CD4-positive, alpha-beta T cell (primary cell): ENCODE measurements around the gene AADACL4. TPM values are rescaled to one million over a fixed set of nuclear protein-coding genes. Genes with fewer than 3 reads are reported as not detected.

ENCODE experiments used
- ATAC-seq: fragments of 200-7000 bp; cut with Tn5 transposase; one replicate; pipeline ENCODE4 v1.10.0; 2022; ENCODE audit warnings: mild to moderate bottlenecking; ENCODE audit not compliant: poor library complexity
- CTCF ChIA-PET: fragments of 350-600 bp; sonication (Branson Sonifier 250); formaldehyde crosslinking; loops from one replicate; lab custom pipeline; 2021; ENCODE audit warnings: antibody characterized with exemption, inconsistent platforms; lab: Charles Lee
- POLR2A ChIA-PET: fragments of 350-600 bp; sonication (Branson Sonifier 250); formaldehyde crosslinking; loops from one replicate; lab custom pipeline; 2021; ENCODE audit warnings: antibody characterized with exemption, inconsistent platforms; lab: Charles Lee
- DNase-seq, 14 experiments: peaks; one replicate each; pipeline ENCODE4 v3.0.0-alpha.2; 2013 to 2020; ENCODE audit warnings: mixed read lengths in 2 of 14
- H3K27ac ChIP-seq, 2 donors: one replicate each; pipeline versions ENCODE4 v1.5.1 to v1.7.0; 2013; ENCODE audit warnings: low read length in 2 of 2, low read depth in 1 of 2, mild to moderate bottlenecking in 1 of 2
- H3K27me3 ChIP-seq, 2 experiments: 1 replicate in 1 of 2; 2 replicates in 1 of 2; pipeline versions ENCODE4 v1.6.1 to v1.7.0; 2013; ENCODE audit warnings: low read length in 2 of 2, control low read depth in 1 of 2, mild to moderate bottlenecking in 1 of 2, moderate library complexity in 1 of 2; ENCODE audit not compliant: insufficient read depth in 2 of 2, control insufficient read depth in 1 of 2
- H3K36me3 ChIP-seq: one replicate; pipeline ENCODE4 v1.6.1; 2013; ENCODE audit warnings: low read length, control low read depth; ENCODE audit not compliant: insufficient read depth
- H3K4me1 ChIP-seq: one replicate; pipeline ENCODE4 v1.6.1; 2013; ENCODE audit warnings: low read length, control low read depth; ENCODE audit not compliant: insufficient read depth
- H3K4me3 ChIP-seq: one replicate; pipeline ENCODE4 v1.5.1; 2013; ENCODE audit warnings: mild to moderate bottlenecking, low read length, moderate library complexity
- H3K9me3 ChIP-seq, 2 experiments: 1 replicate in 1 of 2; 2 replicates in 1 of 2; pipeline versions ENCODE4 v1.6.1 to v1.7.0; 2013; ENCODE audit warnings: low read length in 2 of 2, mild to moderate bottlenecking in 2 of 2, control low read depth in 1 of 2, moderate library complexity in 1 of 2; ENCODE audit not compliant: control insufficient read depth in 1 of 2, insufficient read depth in 1 of 2
- H3K27ac Mint-ChIP-seq: one replicate; pipeline ENCODE4 v1.8.0; 2020; ENCODE audit warnings: mixed read lengths
- H3K27me3 Mint-ChIP-seq: one replicate; pipeline ENCODE4 v1.8.0; 2021; ENCODE audit warnings: mixed read lengths
- H3K36me3 Mint-ChIP-seq: one replicate; pipeline ENCODE4 v1.8.0; 2021; ENCODE audit warnings: low read depth, mixed read lengths
- H3K4me1 Mint-ChIP-seq: one replicate; pipeline ENCODE4 v1.8.0; 2021; ENCODE audit warnings: low read depth, mixed read lengths
- H3K4me3 Mint-ChIP-seq: one replicate; pipeline ENCODE4 v1.8.0; 2020; ENCODE audit warnings: mild to moderate bottlenecking, mixed read lengths
- H3K9me3 Mint-ChIP-seq: one replicate; pipeline ENCODE4 v1.8.0; 2020; ENCODE audit warnings: mixed read lengths
- intact Hi-C, 2 experiments: fragments of 100-400 bp; cut with DNase I in 1 of 2; cut with micrococcal nuclease in 1 of 2; formaldehyde crosslinking; loops; one replicate each; pipeline versions ENCODE4 v1.15.1 to v1.9.0; 2023 to 2025; cut with DNase I, micrococcal nuclease
- polyA plus RNA-seq, 2 donors: library from polyadenylated mRNA; unstranded; fragments of 120-200 nt; gene quantifications; one replicate each; pipeline ENCODE4 v1.2.1, GENCODE V29; 2013
- total RNA-seq, 174 experiments: library from RNA in 2 of 174; stranded (reverse) in 2 of 174; gene quantifications; one replicate each; pipeline ENCODE4 v1.2.3 and lab custom pipeline; 2021 to 2026
- TF ChIP-seq, protein P1 (sequence below): fragments of 200-600 bp; IDR thresholded peaks from one replicate; pipeline ENCODE4 v1.8.0; 2022; ENCODE audit warnings: antibody characterized with exemption, mild to moderate bottlenecking

Gene AADACL4
- total RNA-seq (not detected), total RNA-seq (lab: John Stamatoyannopoulos, UW) (0 to 0.01 (median 0) reads per million in 172 experiments)
- not detected for polyA plus RNA-seq (2013, experiment 1 of 2)
- not detected for polyA plus RNA-seq (2013, experiment 2 of 2)

GRCh38 chr1:12643785-12644184, at the start of gene AADACL4:
Gene AADACL4 (plus strand): TSS chr1:12644085. CDS start chr1:12644547, 462 bp downstream.
- no peak within 1 kb of the TSS for H3K27ac ChIP-seq
- H3K4me1 ChIP-seq, result no peaks in the 10 kb centered on the region
- H3K4me1 Mint-ChIP-seq, result no peaks in the 10 kb centered on the region
- H3K27ac Mint-ChIP-seq, result no peak within 1 kb of the TSS
- no peak within 1 kb of the TSS for H3K4me3 Mint-ChIP-seq
- TF ChIP-seq, protein P1, sequence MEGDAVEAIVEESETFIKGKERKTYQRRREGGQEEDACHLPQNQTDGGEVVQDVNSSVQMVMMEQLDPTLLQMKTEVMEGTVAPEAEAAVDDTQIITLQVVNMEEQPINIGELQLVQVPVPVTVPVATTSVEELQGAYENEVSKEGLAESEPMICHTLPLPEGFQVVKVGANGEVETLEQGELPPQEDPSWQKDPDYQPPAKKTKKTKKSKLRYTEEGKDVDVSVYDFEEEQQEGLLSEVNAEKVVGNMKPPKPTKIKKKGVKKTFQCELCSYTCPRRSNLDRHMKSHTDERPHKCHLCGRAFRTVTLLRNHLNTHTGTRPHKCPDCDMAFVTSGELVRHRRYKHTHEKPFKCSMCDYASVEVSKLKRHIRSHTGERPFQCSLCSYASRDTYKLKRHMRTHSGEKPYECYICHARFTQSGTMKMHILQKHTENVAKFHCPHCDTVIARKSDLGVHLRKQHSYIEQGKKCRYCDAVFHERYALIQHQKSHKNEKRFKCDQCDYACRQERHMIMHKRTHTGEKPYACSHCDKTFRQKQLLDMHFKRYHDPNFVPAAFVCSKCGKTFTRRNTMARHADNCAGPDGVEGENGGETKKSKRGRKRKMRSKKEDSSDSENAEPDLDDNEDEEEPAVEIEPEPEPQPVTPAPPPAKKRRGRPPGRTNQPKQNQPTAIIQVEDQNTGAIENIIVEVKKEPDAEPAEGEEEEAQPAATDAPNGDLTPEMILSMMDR, result no peak
- ATAC-seq, result no peak
- H3K4me3 ChIP-seq, result no peak within 1 kb of the TSS
- H3K9me3 Mint-ChIP-seq, result peaks cover 10% of the 10 kb centered on the region
- H3K36me3 ChIP-seq, result no peaks in the 10 kb centered on the region
- peaks cover 11 to 24% of the 10 kb centered on the region in 2 experiments for H3K9me3 ChIP-seq
- ChIA-PET POLR2A (no interaction called here), CTCF (interaction anchor here (0.7 kb wide), 1 partner anchor 152 kb away, joined by 3 read pairs; no protein-coding TSS in a partner anchor)
- peaks cover 2% of the 10 kb centered on the region for H3K27me3 Mint-ChIP-seq
- intact Hi-C loops, result no loop called here
- no peak for DNase-seq
- peaks cover 4 to 5% of the 10 kb centered on the region in 2 experiments for H3K27me3 ChIP-seq
- no peaks in the 10 kb centered on the region for H3K36me3 Mint-ChIP-seq

DNA sequence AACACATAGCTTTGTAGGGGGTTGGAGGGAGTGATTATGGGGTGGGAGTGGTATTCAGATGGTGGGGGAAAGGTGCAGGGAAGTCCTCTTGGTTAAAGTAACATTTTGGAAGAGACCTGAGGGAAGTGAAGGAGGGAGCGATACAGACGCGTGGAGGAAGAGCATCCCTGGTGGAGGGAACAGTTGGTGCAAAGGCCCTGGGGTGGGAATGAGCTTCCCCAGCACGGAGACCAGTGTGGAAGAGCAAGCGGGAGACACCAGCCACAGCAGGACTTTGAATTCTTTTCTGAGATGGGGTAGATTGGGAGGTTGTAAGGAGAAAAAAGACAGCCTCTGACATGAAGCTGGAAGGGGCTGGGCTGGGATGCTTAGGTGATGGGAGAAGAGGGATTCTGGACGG, 49.4 kb upstream of the AADACL4 start:
- Mint-ChIP-seq H3K36me3 (peaks cover 4% of the 10 kb centered on the region), H3K27me3 (no peaks in the 10 kb centered on the region), H3K27ac (peak overlapping the region; percentile 56), H3K4me3 (peak overlapping the region; percentile 78), H3K9me3 (no peaks in the 10 kb centered on the region), H3K4me1 (peaks cover 44% of the 10 kb centered on the region)
- no peaks in the 10 kb centered on the region for H3K9me3 ChIP-seq
- intact Hi-C loops, result no loop called here
- no peaks in the 10 kb centered on the region for H3K27me3 ChIP-seq
- no peak for ATAC-seq
- CTCF ChIA-PET, result no interaction called here
- peaks cover 41% of the 10 kb centered on the region for H3K4me1 ChIP-seq
- POLR2A ChIA-PET, result interaction anchor here (0.9 to 4.8 kb wide), 2 partner anchors 23 to 26 kb away, joined by 3 to 27 read pairs; partner anchors contain the start of gene DHRS3
- H3K27ac ChIP-seq, result no peak overlapping the region
- H3K4me3 ChIP-seq, result peak overlapping the region; percentile 47
- no peak for DNase-seq
- TF ChIP-seq, protein P1, result no peak
- H3K36me3 ChIP-seq, result peaks cover 7% of the 10 kb centered on the region

DNA sequence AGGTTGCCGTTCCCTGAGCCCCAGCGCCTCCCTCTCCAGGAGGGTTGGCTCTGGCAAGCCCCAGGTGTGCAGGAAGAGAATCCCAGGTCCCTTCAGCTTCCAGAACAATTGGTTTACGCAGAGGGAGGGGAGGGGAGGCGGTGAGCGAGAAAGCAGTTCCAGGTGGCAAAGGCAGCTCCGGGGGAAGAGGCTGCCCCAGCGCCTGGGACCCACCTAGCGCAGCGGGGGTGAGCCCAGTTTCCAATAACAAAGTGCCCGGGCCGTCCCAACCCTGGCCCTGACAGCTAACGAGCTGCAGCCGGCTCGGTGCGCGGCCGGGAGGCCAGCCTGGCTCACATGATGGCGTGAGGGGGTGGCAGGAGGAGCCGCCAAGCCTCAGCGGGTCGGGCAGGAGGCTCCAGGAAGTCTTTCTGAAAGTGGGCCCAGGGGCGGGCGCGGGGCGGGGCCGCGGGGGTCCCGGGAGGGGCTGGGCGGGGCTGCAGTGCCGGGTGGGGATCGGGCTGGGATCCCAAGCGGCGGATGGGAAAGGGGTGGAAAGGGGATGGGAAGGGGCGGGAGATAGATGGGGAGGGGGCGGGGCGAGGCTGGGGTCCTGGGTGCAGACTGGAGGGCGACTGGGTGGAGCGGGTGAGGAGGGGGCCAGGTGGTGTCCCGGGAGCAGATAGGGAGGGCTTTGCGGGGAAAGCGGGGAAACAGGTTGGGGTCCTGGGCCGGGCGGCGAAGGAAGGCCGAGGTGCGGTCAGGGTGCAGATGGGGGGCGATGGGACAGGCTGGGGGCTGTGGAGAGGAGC, 48.7 kb upstream of the AADACL4 start:
- H3K36me3 Mint-ChIP-seq, result peaks cover 4% of the 10 kb centered on the region
- H3K4me1 Mint-ChIP-seq, result peaks cover 49% of the 10 kb centered on the region
- peak in 7 of 14 experiments; percentile 11 to 42 (median 35) for DNase-seq
- no peaks in the 10 kb centered on the region for H3K27me3 ChIP-seq
- H3K4me1 ChIP-seq, result peaks cover 45% of the 10 kb centered on the region
- no peaks in the 10 kb centered on the region for H3K9me3 Mint-ChIP-seq
- peak overlapping the region; percentile 47 for H3K4me3 ChIP-seq
- TF ChIP-seq, protein P1, result no peak
- POLR2A ChIA-PET, result interaction anchor here (0.6 to 4.8 kb wide), 5 partner anchors 23 to 264 kb away, joined by 3 to 27 read pairs (median 4); partner anchors contain the start of gene DHRS3
- H3K9me3 ChIP-seq, result no peaks in the 10 kb centered on the region
- intact Hi-C loops, result no loop called here
- H3K4me3 Mint-ChIP-seq, result peak overlapping the region; percentile 78
- CTCF ChIA-PET, result interaction anchor here (0.5 to 0.9 kb wide), 2 partner anchors 23 to 29 kb away, joined by 3 read pairs; partner anchors contain the start of gene DHRS3
- H3K27ac Mint-ChIP-seq, result peak overlapping the region; percentile 56
- H3K27ac ChIP-seq, result no peak overlapping the region
- no peaks in the 10 kb centered on the region for H3K27me3 Mint-ChIP-seq
- H3K36me3 ChIP-seq, result peaks cover 7% of the 10 kb centered on the region
- peak; percentile 64 for ATAC-seq
